Mesendoderm (in vitro differentiated cells): Measurements from ENCODE around the gene DUOXA1.
A peak's percentile ranks its signal among the peaks of the same experiment; 100 is the strongest.
"Not testable (repeated sequence)": the region's sequence is repeated elsewhere in the genome, so short reads cannot be mapped to it uniquely, and the experiment has no call there.

Source experiments
- DNase-seq: peaks from one replicate; pipeline ENCODE4 v3.0.0; 2013
- H2AK5ac ChIP-seq: 2 replicates; pipeline ENCODE4 v1.6.1; 2013; ENCODE audit warnings: low read length, inconsistent platforms
- H2BK120ac ChIP-seq: 2 replicates; pipeline ENCODE4 v1.6.1; 2013; ENCODE audit warnings: low read depth, mild to moderate bottlenecking, low read length, moderate library complexity, mixed read lengths
- H2BK15ac ChIP-seq: replicated peaks from 2 replicates; pipeline ENCODE4 v1.6.1; 2013; ENCODE audit warnings: low read depth, mild to moderate bottlenecking, moderate library complexity
- H2BK5ac ChIP-seq: 2 replicates; pipeline ENCODE4 v1.6.1; 2013; ENCODE audit warnings: low read length, inconsistent platforms
- H3K18ac ChIP-seq: 2 replicates; pipeline ENCODE4 v1.6.1; 2013; ENCODE audit warnings: mild to moderate bottlenecking, low read length, mixed read lengths
- H3K23ac ChIP-seq: one replicate; pipeline ENCODE4 v1.6.1; 2013; ENCODE audit warnings: low read length
- H3K27ac ChIP-seq: 2 replicates; pipeline ENCODE4 v1.5.1; 2013; ENCODE audit warnings: low read depth, mild to moderate bottlenecking, inconsistent platforms, low read length, moderate library complexity
- H3K27me3 ChIP-seq: 2 replicates; pipeline ENCODE4 v1.6.1; 2013; ENCODE audit warnings: low read length, control low read depth, mild to moderate bottlenecking, inconsistent platforms; ENCODE audit not compliant: insufficient read depth, poor library complexity
- H3K36me3 ChIP-seq: 2 replicates; pipeline ENCODE4 v1.6.1; 2013; ENCODE audit warnings: low read length, inconsistent platforms; ENCODE audit not compliant: control insufficient read depth, insufficient read depth
- H3K4ac ChIP-seq: one replicate; pipeline ENCODE4 v1.6.1; 2013; ENCODE audit warnings: low read depth, mild to moderate bottlenecking, low read length, moderate library complexity
- H3K4me1 ChIP-seq: 2 replicates; pipeline ENCODE4 v1.6.1; 2013; ENCODE audit warnings: low read depth, low read length, inconsistent platforms; ENCODE audit not compliant: control insufficient read depth
- H3K4me2 ChIP-seq: 2 replicates; pipeline ENCODE4 v1.6.1; 2013; ENCODE audit warnings: low read length
- H3K4me3 ChIP-seq: 2 replicates; pipeline ENCODE4 v1.5.1; 2013; ENCODE audit warnings: mild to moderate bottlenecking, low read length
- H3K56ac ChIP-seq: one replicate; pipeline ENCODE4 v1.6.1; 2013; ENCODE audit warnings: low read length
- H3K79me1 ChIP-seq: 2 replicates; pipeline ENCODE4 v1.6.1; 2013; ENCODE audit warnings: low read length, inconsistent platforms
- H3K79me2 ChIP-seq: 2 replicates; pipeline ENCODE4 v1.6.1; 2013; ENCODE audit warnings: mild to moderate bottlenecking, low read length; ENCODE audit not compliant: control insufficient read depth, insufficient read depth
- H3K9ac ChIP-seq: 2 replicates; pipeline ENCODE4 v1.6.1; 2013; ENCODE audit warnings: low read length, inconsistent platforms
- H4K5ac ChIP-seq: one replicate; pipeline ENCODE4 v1.6.1; 2013; ENCODE audit warnings: low read length
- H4K8ac ChIP-seq: one replicate; pipeline ENCODE4 v1.6.1; 2013; ENCODE audit warnings: low read depth, mild to moderate bottlenecking, control low read depth, low read length, moderate library complexity
- WGBS: extraction: QIAGEN DNeasy Blood & Tissue Kit; methylation state at CpG from one replicate; pipeline ENCODE4 v1.1.7; 2013; ENCODE audit warnings: low lambda C conversion rate, missing lambda C conversion rate; ENCODE audit not compliant: insufficient coverage; ENCODE audit errors: extremely low coverage; 5-methylcytosine and 5-hydroxymethylcytosine counted together

The DUOXA1 gene

DNA sequence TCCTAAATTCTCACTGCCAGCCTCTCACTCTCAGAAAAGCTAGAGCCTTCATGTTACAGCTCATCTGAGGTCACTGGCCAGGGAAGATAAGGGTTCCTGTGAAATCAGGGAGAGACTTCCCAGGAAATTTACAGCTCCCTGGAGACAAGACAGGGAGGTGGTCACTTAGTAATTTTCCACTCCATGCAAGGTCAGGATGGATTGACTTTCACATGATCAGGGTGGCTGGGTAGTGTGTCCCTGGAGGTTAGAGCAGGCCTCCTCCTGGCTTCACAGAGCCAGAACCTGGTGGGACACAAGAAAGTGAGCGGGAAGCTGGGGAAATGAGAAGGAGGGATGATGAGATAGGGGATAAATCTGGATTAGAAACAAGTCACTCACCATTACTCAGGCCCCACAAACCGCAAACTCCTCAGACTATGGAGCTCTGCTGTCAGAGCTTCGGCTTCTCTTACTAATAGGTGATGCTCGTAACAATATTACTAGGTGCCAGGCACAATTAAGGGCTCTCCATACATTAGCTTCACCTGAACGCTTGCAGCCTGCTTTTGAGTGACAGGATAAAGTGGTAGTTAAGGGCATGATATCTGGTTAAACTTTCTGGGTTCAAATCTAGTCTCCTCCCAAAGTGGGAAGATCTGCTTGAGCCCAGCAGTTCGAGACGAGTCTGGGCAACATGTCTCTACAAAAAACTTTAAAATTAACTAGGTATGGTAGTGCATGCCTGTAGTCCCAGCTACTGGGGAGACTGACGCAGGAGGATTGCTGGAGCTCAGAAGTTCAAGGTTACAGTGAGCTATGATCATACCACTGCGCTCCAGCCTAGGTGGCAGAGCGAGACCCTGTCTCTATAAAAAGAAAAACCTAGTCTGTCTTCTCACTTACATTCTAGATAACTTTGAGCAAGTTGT is 40.6 kb downstream of the DUOXA1 start:
- Histone ChIP-seq H3K79me2 (no peaks in the 10 kb centered on the region), H2BK5ac (no peak overlapping the region), H3K4me1 (no peaks in the 10 kb centered on the region), H2AK5ac (no peak overlapping the region), H3K36me3 (no peaks in the 10 kb centered on the region), H3K9ac (no peak overlapping the region), H3K27me3 (no peaks in the 10 kb centered on the region), H4K8ac (no peak overlapping the region), H3K56ac (peak overlapping the region; percentile 17), H3K4me2 (no peak overlapping the region), H3K27ac (peak overlapping the region; percentile 2), H3K4me3 (no peak overlapping the region), H3K18ac (peak overlapping the region; percentile 52), H4K5ac (no peak overlapping the region), H2BK120ac (no peak overlapping the region), H2BK15ac (no peak overlapping the region), H3K4ac (no peak overlapping the region), H3K79me1 (no peaks in the 10 kb centered on the region), H3K23ac (no peak overlapping the region)
- peak; percentile 69 for DNase-seq
- no CpG with 5 or more reads among the region's 10 CpGs for WGBS

GRCh38 chr15:45087513-45087912 is 42.2 kb downstream of the DUOXA1 start:
- H3K36me3 ChIP-seq: no peaks in the 10 kb centered on the region
- no peak overlapping the region for H3K4me3 ChIP-seq
- no peak overlapping the region for H3K4ac ChIP-seq
- no peak overlapping the region for H2AK5ac ChIP-seq
- H4K5ac ChIP-seq: no peak overlapping the region
- no peak overlapping the region for H3K27ac ChIP-seq
- H3K56ac ChIP-seq: no peak overlapping the region
- H3K79me2 ChIP-seq: no peaks in the 10 kb centered on the region
- H3K23ac ChIP-seq: no peak overlapping the region
- no peaks in the 10 kb centered on the region for H3K79me1 ChIP-seq
- no peaks in the 10 kb centered on the region for H3K27me3 ChIP-seq
- no peak overlapping the region for H3K9ac ChIP-seq
- no peak overlapping the region for H2BK5ac ChIP-seq
- no peak overlapping the region for H3K18ac ChIP-seq
- no peak overlapping the region for H2BK120ac ChIP-seq
- no peak overlapping the region for H3K4me2 ChIP-seq
- no peaks in the 10 kb centered on the region for H3K4me1 ChIP-seq
- DNase-seq: peak; percentile 48
- H4K8ac ChIP-seq: no peak overlapping the region
- no CpG with 5 or more reads among the region's 1 CpG for WGBS
- H2BK15ac ChIP-seq: no peak overlapping the region

- no peak overlapping the region for H3K27ac ChIP-seq
- no peak overlapping the region for H3K23ac ChIP-seq
- H3K4me2 ChIP-seq: no peak overlapping the region
- H3K36me3 ChIP-seq: no peaks in the 10 kb centered on the region
- H3K56ac ChIP-seq: no peak overlapping the region
- no peak overlapping the region for H2AK5ac ChIP-seq
- no peak for DNase-seq
- H3K27me3 ChIP-seq: no peaks in the 10 kb centered on the region
- H4K8ac ChIP-seq: no peak overlapping the region
- no peak overlapping the region for H2BK120ac ChIP-seq
- H3K4ac ChIP-seq: no peak overlapping the region
- H2BK5ac ChIP-seq: no peak overlapping the region
- H3K4me1 ChIP-seq: no peaks in the 10 kb centered on the region
- H3K18ac ChIP-seq: no peak overlapping the region
- H2BK15ac ChIP-seq: no peak overlapping the region
- H3K79me2 ChIP-seq: no peaks in the 10 kb centered on the region
- no peak overlapping the region for H3K4me3 ChIP-seq
- H3K9ac ChIP-seq: no peak overlapping the region
- H3K79me1 ChIP-seq: no peaks in the 10 kb centered on the region
- no CpG with 5 or more reads among the region's 3 CpGs for WGBS
- H4K5ac ChIP-seq: no peak overlapping the region
These were observed 45.5 kb downstream of the DUOXA1 start for GRCh38 chr15:45084163-45084562.

DNA sequence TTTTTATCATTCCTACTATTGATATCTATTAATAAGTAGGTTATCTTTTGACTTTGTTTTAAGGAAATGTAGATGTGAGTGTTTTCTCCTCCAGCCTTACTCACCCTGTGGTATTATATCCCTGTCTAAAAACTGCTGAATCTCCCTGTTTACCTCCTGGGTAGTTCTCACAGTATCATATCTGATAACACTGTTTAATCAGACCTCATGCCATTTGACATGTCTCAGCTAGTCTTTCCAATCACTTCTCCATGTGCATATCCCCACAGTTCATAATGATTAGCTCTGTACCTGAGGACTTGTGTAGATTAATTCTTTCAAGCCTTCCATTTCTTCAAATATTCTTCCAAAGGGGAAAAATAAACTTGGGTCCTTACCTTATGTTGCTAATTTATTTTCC is 46.5 kb downstream of the DUOXA1 start:
- Histone ChIP-seq H3K4me1 (no peaks in the 10 kb centered on the region), H2BK15ac (no peak overlapping the region), H2BK120ac (no peak overlapping the region), H4K5ac (no peak overlapping the region), H3K4me3 (no peak overlapping the region), H3K27ac (no peak overlapping the region), H3K27me3 (no peaks in the 10 kb centered on the region), H3K56ac (no peak overlapping the region), H3K18ac (no peak overlapping the region), H3K79me1 (no peaks in the 10 kb centered on the region), H3K36me3 (no peaks in the 10 kb centered on the region), H4K8ac (no peak overlapping the region), H3K4ac (no peak overlapping the region), H2AK5ac (no peak overlapping the region), H3K23ac (no peak overlapping the region), H3K4me2 (no peak overlapping the region), H3K9ac (no peak overlapping the region), H2BK5ac (no peak overlapping the region), H3K79me2 (no peaks in the 10 kb centered on the region)
- DNase-seq: peak; percentile 53

DNA sequence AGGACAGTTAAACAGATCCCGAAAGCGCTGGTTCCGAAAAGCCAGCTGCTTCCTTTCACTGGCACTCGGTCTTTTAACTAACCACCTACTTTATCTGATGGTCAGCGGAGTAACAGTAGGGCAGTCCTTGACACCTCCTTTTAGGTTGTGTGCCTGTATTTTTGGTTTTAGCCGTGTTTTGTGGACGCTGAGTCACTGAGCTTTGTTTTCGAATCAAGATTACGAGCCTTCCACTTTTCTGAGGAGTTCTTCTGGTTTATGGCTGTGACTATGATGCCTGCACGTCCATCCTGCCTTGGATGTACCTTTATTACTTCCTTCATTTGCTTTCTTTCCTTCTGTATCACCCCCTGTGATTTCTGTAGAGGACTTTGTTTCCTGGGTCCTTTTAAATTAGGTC is 47.3 kb downstream of the DUOXA1 start:
- H3K56ac ChIP-seq, H2BK15ac ChIP-seq, H3K18ac ChIP-seq, H2BK120ac ChIP-seq, H3K4me3 ChIP-seq, H4K8ac ChIP-seq, H2BK5ac ChIP-seq, H3K4ac ChIP-seq, H3K4me2 ChIP-seq, H3K36me3 ChIP-seq, H3K79me2 ChIP-seq, H3K9ac ChIP-seq, DNase-seq, H3K4me1 ChIP-seq, H3K27me3 ChIP-seq, H3K27ac ChIP-seq, H3K23ac ChIP-seq, H4K5ac ChIP-seq, H2AK5ac ChIP-seq, H3K79me1 ChIP-seq: not testable (repeated sequence)
- no CpG with 5 or more reads among the region's 10 CpGs for WGBS

DNA sequence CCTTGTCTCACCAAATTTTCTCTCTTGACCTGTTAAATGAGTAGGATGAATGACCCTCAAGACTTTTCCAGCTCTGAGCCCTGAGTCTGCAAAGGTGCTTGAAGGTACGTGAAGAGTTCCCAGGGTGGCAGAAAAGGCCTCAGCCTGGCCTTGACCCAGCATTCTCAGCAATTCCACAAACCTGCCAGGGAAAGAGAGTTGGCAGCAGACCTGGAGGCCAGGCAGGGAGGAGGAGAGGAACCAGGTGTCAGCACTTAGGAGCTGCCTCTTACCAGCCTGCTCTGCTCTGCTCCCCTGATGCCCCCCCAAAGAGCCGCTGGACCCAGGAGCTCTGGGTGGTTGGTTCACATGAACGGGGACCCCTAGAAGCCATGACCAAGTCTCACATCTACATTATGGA is 49.1 kb downstream of the DUOXA1 start:
- not testable (repeated sequence) for H3K9ac ChIP-seq, H3K36me3 ChIP-seq, H3K4me3 ChIP-seq, H3K56ac ChIP-seq, H3K4ac ChIP-seq, H2BK15ac ChIP-seq, H3K27me3 ChIP-seq, DNase-seq, H3K18ac ChIP-seq, H2BK120ac ChIP-seq, H2AK5ac ChIP-seq, H3K23ac ChIP-seq, H3K4me1 ChIP-seq, H3K27ac ChIP-seq, H3K4me2 ChIP-seq, H4K8ac ChIP-seq, H2BK5ac ChIP-seq, H3K79me1 ChIP-seq, H3K79me2 ChIP-seq, H4K5ac ChIP-seq
- no CpG with 5 or more reads among the region's 3 CpGs for WGBS
